ENCODE measurements around the gene DDRGK1.

DDRGK1 gene

DNA sequence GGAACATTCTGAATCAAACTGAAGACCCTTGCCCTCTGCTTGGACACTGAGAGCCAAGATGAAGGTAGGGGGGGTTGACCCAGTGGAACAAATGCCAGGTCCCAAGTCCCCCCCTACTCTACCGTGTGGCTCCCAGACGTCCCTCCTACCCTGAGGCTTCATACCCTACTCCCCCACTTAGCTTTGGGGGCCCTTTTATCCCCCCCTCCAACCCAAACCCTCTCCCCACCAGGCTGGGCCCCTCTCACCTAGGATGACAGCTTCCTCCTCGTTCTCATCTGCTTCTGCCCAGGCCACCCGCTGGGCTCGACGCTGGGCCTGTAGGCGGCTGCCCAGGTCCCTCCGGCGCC lies 1.5 kb downstream of the DDRGK1 start:
- TF ChIP-seq, protein P1, sequence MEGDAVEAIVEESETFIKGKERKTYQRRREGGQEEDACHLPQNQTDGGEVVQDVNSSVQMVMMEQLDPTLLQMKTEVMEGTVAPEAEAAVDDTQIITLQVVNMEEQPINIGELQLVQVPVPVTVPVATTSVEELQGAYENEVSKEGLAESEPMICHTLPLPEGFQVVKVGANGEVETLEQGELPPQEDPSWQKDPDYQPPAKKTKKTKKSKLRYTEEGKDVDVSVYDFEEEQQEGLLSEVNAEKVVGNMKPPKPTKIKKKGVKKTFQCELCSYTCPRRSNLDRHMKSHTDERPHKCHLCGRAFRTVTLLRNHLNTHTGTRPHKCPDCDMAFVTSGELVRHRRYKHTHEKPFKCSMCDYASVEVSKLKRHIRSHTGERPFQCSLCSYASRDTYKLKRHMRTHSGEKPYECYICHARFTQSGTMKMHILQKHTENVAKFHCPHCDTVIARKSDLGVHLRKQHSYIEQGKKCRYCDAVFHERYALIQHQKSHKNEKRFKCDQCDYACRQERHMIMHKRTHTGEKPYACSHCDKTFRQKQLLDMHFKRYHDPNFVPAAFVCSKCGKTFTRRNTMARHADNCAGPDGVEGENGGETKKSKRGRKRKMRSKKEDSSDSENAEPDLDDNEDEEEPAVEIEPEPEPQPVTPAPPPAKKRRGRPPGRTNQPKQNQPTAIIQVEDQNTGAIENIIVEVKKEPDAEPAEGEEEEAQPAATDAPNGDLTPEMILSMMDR (IDR thresholded peaks at IDR 0.05; ENCODE audit: borderline replicate concordance, insufficient read depth, low read depth, low read length) = no peak
- H3K4me3 ChIP-seq (ENCODE audit: low read depth, low read length) = peak overlapping the region; percentile 67

GRCh38 chr20:3199976-3200755 lies 4.3 kb downstream of the DDRGK1 start:
- TF ChIP-seq, protein P1 (IDR thresholded peaks at IDR 0.05; ENCODE audit: borderline replicate concordance, insufficient read depth, low read depth, low read length) = no peak
- no peak overlapping the region for H3K4me3 ChIP-seq (ENCODE audit: low read depth, low read length)

DNA sequence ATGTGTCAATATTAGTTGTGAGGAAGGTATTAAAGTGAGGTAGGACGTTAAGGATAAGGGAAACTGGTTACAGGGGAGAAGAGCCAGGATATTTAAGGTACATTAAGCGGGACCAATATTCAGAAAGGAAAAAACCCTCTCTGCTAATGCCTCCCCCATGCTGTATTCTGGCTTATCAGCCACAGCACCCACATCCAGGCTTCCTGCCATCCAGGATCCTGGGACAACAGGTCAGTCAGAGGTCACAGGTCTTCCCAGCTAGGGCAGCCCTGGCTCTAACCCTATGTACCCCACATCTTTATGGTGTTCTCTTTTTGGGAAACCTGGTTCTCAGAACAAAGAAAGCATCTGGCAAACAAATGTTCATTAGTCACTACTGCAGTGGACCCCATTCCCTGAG lies 5.3 kb downstream of the DDRGK1 start:
- H3K4me3 ChIP-seq (ENCODE audit: low read depth, low read length) = no peak overlapping the region
- TF ChIP-seq, protein P1 (IDR thresholded peaks at IDR 0.05; ENCODE audit: borderline replicate concordance, insufficient read depth, low read depth, low read length) = no peak

GRCh38 chr20:3195590-3196237 lies 8.8 kb downstream of the DDRGK1 start:
- TF ChIP-seq, protein P1 (IDR thresholded peaks at IDR 0.05; ENCODE audit: borderline replicate concordance, insufficient read depth, low read depth, low read length) = no peak
- H3K4me3 ChIP-seq (ENCODE audit: low read depth, low read length) = no peak overlapping the region

DNA sequence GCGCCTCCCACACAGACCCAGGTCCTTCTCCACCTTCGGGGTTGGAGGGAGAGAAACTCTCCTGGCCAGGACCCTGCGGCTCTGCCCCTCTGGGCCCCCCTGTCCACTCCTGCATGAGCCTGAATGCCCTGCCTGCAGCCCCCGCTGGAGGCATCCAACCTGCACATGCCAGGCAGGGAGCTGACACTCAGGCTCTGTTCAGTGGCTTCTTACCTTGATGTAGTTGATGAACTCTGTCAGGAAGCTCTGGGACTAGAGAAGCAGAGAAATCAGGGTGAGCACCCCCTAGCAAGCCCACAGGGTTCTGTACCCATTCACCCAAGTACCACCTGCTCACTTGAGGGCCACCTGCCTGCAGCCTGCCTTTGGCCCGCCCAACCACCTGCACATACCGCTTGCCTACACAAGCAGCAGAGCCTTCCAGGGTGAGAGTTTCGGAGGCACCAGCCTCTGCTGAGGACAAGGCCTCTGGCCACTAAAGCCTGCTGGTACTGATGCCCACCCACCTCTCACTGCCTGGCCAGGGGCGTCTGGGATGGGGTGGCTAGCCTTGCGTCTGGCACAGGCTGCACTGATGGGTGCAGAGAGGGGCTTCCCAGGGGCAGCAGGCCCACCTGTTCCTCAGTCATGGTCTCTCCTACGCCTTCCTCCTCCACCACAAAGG lies 9.7 kb downstream of the DDRGK1 start:
- no peak overlapping the region for H3K4me3 ChIP-seq (ENCODE audit: low read depth, low read length)
- TF ChIP-seq, protein P1 (IDR thresholded peaks at IDR 0.05; ENCODE audit: borderline replicate concordance, insufficient read depth, low read depth, low read length) = no peak

- TF ChIP-seq, protein P1 (IDR thresholded peaks at IDR 0.05; ENCODE audit: borderline replicate concordance, insufficient read depth, low read depth, low read length) = no peak
- no peak overlapping the region for H3K4me3 ChIP-seq (ENCODE audit: low read depth, low read length)
Measured at GRCh38 chr20:3193806-3194616, 10.5 kb downstream of the DDRGK1 start.
